Stimulated activated CD4-positive, alpha-beta T cell treated with anti-CD3 and anti-CD28 coated beads, Interleukin-1b, Interleukin-23, amount 100 ng/mL, for 24 hours (primary cell): ENCODE measurements around the gene STPG4.

Source experiments
- DNase-seq, 4 experiments: peaks; one replicate each; pipeline ENCODE4 v3.0.0-alpha.2; 2020; ENCODE audit warnings: low read depth in 4 of 4, low spot score in 1 of 4

STPG4 gene

GRCh38 chr2:47072728-47073191, 82.3 kb downstream of the STPG4 start:
- no peak for DNase-seq

- no peak for DNase-seq
Observed at GRCh38 chr2:47072018-47072691, 83.0 kb downstream of the STPG4 start.

- peak in 2 of 4 experiments; percentile 7 to 28 for DNase-seq
Observed at GRCh38 chr2:47070920-47071824, 83.9 kb downstream of the STPG4 start.

GRCh38 chr2:47070155-47070919, 84.8 kb downstream of the STPG4 start:
- DNase-seq, result no peak

- no peak for DNase-seq
Observed at GRCh38 chr2:47069628-47070154, 85.4 kb downstream of the STPG4 start.

- DNase-seq, result no peak
Observed at GRCh38 chr2:47068981-47069627, 86.0 kb downstream of the STPG4 start.

GRCh38 chr2:47067788-47068407, 87.2 kb downstream of the STPG4 start:
- DNase-seq, result no peak

GRCh38 chr2:47065771-47066380, 89.2 kb downstream of the STPG4 start:
- DNase-seq, result no peak

- no peak for DNase-seq
Observed at GRCh38 chr2:47065343-47065742, 89.8 kb downstream of the STPG4 start.

- DNase-seq, result no peak
Observed at GRCh38 chr2:47064106-47064505, 91.0 kb downstream of the STPG4 start.

GRCh38 chr2:47063538-47063930, 91.6 kb downstream of the STPG4 start:
- no peak for DNase-seq

GRCh38 chr2:47062681-47063537, 92.2 kb downstream of the STPG4 start:
- DNase-seq, result no peak

- no peak for DNase-seq
Observed at GRCh38 chr2:47061944-47062678, 93.0 kb downstream of the STPG4 start.

- no peak for DNase-seq
Observed at GRCh38 chr2:47060652-47061170, 94.4 kb downstream of the STPG4 start.

- no peak for DNase-seq
Observed at GRCh38 chr2:47058003-47058931, 96.8 kb downstream of the STPG4 start.

GRCh38 chr2:47057687-47058002, 97.5 kb downstream of the STPG4 start:
- no peak for DNase-seq
